ENCODE measurements around the gene CACNG1. TPM values are rescaled to one million over a fixed set of nuclear protein-coding genes. Genes with fewer than 3 reads are reported as not detected.

Gene CACNG1
- total RNA-seq, 3 donors from 2014 or later, result not detected

DNA sequence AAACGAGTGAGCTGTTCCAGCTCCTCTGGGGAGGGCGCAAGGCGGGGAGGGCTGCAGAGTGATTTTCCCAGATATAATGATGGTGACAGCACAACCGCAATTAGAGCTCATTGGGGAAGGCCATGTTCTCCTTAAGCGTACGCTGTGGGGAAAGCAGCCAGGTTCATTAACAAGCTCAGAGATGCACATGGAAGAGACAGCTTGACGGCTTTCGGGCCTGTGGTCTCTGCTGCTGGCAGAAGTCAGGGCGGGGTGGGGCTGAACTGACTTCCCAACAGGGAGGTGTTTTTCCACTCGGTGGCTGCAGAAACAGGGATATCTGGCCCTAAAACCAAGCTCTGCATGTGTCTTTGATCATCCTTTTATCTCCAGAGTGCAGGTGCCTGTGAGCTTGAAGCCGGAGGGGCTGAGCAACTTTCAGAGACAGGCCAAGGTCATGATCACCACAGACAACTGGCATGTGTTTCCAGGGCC is 24.0 kb upstream of the CACNG1 start:
- H3K4me3 ChIP-seq, result no peak overlapping the region
- TF ChIP-seq POLR2AphosphoS5 (IDR thresholded peaks at IDR 0.05) (no peak), POLR2A (IDR thresholded peaks at IDR 0.05) (no peak)
- TF ChIP-seq, protein P1, sequence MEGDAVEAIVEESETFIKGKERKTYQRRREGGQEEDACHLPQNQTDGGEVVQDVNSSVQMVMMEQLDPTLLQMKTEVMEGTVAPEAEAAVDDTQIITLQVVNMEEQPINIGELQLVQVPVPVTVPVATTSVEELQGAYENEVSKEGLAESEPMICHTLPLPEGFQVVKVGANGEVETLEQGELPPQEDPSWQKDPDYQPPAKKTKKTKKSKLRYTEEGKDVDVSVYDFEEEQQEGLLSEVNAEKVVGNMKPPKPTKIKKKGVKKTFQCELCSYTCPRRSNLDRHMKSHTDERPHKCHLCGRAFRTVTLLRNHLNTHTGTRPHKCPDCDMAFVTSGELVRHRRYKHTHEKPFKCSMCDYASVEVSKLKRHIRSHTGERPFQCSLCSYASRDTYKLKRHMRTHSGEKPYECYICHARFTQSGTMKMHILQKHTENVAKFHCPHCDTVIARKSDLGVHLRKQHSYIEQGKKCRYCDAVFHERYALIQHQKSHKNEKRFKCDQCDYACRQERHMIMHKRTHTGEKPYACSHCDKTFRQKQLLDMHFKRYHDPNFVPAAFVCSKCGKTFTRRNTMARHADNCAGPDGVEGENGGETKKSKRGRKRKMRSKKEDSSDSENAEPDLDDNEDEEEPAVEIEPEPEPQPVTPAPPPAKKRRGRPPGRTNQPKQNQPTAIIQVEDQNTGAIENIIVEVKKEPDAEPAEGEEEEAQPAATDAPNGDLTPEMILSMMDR (IDR thresholded peaks at IDR 0.05), result no peak
- no peak overlapping the region for H3K27ac ChIP-seq
- no peaks in the 10 kb centered on the region for H3K27me3 ChIP-seq
- H3K9me3 ChIP-seq, result no peaks in the 10 kb centered on the region
- intact Hi-C loops (cut with DNase I; ENCODE audit: low total_unique reads), result no loop called here
- no peak for DNase-seq (ENCODE audit: low spot score in 2 of 2)
- no peaks in the 10 kb centered on the region for H3K36me3 ChIP-seq
- no peaks in the 10 kb centered on the region for H3K4me1 ChIP-seq

DNA sequence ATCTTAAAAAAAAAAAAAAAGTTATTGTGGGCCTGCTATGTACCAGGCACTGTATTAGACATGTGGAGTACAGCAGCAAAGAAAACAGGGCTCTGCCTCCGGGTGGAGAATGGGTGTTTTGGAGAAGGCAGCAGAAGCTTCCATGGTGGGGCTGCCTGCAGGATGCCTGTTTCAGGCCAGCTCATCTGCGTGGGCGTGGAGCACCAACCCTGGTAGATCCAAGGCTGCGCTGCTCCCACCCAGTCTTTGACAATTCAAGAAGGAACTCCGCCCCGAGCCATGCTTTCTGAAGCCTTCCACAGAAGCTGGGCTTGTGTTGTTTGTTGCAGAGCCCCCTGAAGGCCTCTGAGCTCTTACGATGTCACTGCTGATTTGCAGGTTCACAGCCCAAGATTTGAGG is 23.2 kb upstream of the CACNG1 start:
- intact Hi-C loops (cut with DNase I; ENCODE audit: low total_unique reads), result no loop called here
- Histone ChIP-seq H3K4me1 (no peaks in the 10 kb centered on the region), H3K9me3 (no peaks in the 10 kb centered on the region), H3K4me3 (no peak overlapping the region), H3K27me3 (no peaks in the 10 kb centered on the region), H3K36me3 (no peaks in the 10 kb centered on the region), H3K27ac (no peak overlapping the region)
- no peak for DNase-seq (ENCODE audit: low spot score in 2 of 2)
- TF ChIP-seq, protein P1 (IDR thresholded peaks at IDR 0.05), result no peak
- TF ChIP-seq POLR2AphosphoS5 (IDR thresholded peaks at IDR 0.05) (no peak), POLR2A (IDR thresholded peaks at IDR 0.05) (no peak)

DNA sequence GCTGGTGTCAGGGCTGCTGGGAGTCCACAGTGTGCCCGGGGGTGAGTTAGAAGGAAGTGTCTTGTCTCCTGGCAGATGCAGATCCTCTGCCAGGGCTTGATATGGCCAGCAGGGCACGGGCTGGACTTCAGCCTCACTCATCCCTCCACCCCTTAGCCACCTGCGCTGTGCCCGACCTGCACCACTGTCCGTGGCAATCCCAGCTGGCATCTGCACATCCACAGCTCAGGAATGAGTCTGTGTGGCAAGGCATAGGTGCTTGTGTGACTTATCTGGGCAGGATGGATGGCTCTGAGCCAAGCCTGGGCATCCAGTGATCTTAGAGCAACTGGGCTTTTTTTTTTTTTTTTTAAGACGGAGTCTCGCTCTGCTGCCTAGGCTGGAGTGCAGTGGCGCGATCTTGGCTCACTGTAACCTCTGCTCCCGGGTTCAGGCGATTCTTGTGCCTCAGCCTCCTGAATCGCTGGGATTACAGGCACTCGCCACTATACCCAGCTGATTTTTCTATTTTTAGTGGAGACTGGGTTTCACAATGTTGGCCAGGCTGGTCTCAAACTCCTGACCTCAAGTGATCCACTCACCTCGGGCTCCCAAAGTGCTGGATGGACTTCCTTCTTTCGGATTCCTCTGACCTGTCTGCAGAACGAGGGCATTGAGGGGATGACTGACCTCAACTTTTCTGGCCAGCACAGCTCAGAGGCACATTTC is 22.5 kb upstream of the CACNG1 start:
- DNase-seq (ENCODE audit: low spot score in 2 of 2), result no peak
- H3K27me3 ChIP-seq, result no peaks in the 10 kb centered on the region
- H3K36me3 ChIP-seq, result no peaks in the 10 kb centered on the region
- TF ChIP-seq, protein P1 (IDR thresholded peaks at IDR 0.05), result no peak
- no peak for TF ChIP-seq POLR2AphosphoS5 (IDR thresholded peaks at IDR 0.05)
- no peak for TF ChIP-seq POLR2A (IDR thresholded peaks at IDR 0.05)
- H3K4me3 ChIP-seq, result no peak overlapping the region
- intact Hi-C loops (cut with DNase I; ENCODE audit: low total_unique reads), result no loop called here
- no peaks in the 10 kb centered on the region for H3K9me3 ChIP-seq
- no peaks in the 10 kb centered on the region for H3K4me1 ChIP-seq
- H3K27ac ChIP-seq, result no peak overlapping the region

DNA sequence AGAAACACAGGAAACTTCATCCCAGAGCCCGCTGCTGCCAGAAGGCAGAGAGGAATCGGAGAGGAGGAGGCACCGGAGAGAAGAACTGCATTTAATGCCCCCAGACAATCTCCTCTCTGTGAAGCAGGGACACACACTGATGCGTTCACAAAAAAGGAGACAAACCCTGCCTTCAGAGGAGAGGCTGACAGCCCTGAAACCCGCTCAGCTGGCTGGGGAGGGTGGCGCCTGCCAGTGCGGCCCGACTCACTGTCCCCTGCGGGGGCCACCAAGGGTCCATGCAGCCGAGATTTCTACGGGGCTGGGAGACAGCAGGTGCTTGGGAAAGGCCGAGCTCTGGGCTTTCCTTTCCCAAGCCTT is 21.9 kb upstream of the CACNG1 start:
- DNase-seq (ENCODE audit: low spot score in 2 of 2), result no peak
- Histone ChIP-seq H3K4me3 (no peak overlapping the region), H3K4me1 (no peaks in the 10 kb centered on the region), H3K27ac (no peak overlapping the region), H3K27me3 (no peaks in the 10 kb centered on the region), H3K36me3 (no peaks in the 10 kb centered on the region), H3K9me3 (no peaks in the 10 kb centered on the region)
- TF ChIP-seq POLR2A (IDR thresholded peaks at IDR 0.05) (no peak), POLR2AphosphoS5 (IDR thresholded peaks at IDR 0.05) (no peak)
- TF ChIP-seq, protein P1 (IDR thresholded peaks at IDR 0.05), result no peak
- intact Hi-C loops (cut with DNase I; ENCODE audit: low total_unique reads), result no loop called here

DNA sequence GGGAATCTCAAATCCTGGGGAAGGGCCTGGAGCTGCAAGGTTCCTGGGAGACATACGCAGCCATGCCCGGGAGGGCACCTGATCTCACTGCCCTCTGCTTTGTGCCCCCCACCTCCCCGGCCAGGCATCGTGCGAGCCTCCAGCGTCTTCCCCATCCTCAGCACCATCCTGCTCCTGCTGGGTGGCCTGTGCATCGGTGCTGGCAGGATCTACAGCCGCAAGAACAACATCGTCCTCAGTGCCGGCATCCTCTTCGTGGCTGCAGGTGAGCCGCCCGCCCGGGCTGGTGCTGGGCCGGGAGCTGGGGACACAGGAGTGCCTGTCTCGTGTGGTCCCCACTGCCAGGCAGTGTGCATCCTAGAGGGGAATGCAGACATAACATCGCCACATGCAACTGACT is 19.6 kb upstream of the CACNG1 start:
- H3K4me3 ChIP-seq, result no peak overlapping the region
- H3K4me1 ChIP-seq, result no peaks in the 10 kb centered on the region
- H3K27me3 ChIP-seq, result no peaks in the 10 kb centered on the region
- intact Hi-C loops (cut with DNase I; ENCODE audit: low total_unique reads), result no loop called here
- no peaks in the 10 kb centered on the region for H3K9me3 ChIP-seq
- DNase-seq (ENCODE audit: low spot score in 2 of 2), result no peak
- no peak for TF ChIP-seq POLR2A (IDR thresholded peaks at IDR 0.05)
- H3K27ac ChIP-seq, result no peak overlapping the region
- no peaks in the 10 kb centered on the region for H3K36me3 ChIP-seq
